Ramos (cell line): Measurements from ENCODE around the gene AMER2.
"Not testable (repeated sequence)": the region's sequence is repeated elsewhere in the genome, so short reads cannot be mapped to it uniquely, and the experiment has no call there.

Experiments used
- in situ Hi-C: fragments of 300-500 bp; cut with MboI; formaldehyde crosslinking; loops from one replicate; pipeline ENCODE4 v1.14.3; 2022; ENCODE audit warnings: low sequenced_read_pairs; ENCODE audit not compliant: unreplicated experiment

The AMER2 gene

GRCh38 chr13:25181597-25181996 is 9.5 kb upstream of the AMER2 start:
- in situ Hi-C loops, result no loop called here

DNA sequence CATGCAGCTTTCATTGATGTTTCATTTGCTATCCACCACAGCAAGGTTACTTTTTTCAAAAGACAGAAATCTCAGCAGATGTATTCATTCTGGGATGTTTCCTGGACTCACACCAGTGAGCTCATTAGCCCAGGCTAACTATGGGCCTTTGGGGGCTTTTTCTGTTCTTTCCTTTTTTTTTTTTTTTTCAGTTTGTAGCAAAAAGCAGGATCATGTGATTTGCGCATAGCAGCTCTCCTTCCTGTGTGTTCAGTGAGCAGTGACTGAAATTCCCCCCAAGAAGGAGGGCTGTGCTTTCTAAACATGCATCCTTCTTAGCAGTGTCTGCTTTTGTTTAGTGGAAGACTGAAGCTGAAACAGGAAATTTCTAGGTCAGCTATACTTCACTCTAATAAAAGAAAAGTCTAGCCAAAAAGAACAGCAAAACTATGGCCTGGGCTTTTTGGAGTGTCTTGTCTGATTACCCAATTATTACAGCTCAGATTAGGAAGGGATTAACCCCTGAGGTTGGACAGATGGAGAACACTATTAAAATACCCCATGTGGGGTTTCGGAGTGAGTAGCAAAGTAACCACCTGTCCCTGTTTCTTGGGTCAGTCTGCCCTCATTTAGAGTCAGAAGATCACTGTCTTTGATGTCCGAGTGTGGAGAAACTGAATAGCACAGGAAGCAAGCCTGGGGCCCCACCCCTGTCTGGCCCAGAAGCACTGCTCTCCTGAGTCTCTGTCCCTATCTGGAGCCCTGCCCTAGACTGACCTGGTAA is 8.9 kb upstream of the AMER2 start:
- in situ Hi-C loops, result no loop called here

DNA sequence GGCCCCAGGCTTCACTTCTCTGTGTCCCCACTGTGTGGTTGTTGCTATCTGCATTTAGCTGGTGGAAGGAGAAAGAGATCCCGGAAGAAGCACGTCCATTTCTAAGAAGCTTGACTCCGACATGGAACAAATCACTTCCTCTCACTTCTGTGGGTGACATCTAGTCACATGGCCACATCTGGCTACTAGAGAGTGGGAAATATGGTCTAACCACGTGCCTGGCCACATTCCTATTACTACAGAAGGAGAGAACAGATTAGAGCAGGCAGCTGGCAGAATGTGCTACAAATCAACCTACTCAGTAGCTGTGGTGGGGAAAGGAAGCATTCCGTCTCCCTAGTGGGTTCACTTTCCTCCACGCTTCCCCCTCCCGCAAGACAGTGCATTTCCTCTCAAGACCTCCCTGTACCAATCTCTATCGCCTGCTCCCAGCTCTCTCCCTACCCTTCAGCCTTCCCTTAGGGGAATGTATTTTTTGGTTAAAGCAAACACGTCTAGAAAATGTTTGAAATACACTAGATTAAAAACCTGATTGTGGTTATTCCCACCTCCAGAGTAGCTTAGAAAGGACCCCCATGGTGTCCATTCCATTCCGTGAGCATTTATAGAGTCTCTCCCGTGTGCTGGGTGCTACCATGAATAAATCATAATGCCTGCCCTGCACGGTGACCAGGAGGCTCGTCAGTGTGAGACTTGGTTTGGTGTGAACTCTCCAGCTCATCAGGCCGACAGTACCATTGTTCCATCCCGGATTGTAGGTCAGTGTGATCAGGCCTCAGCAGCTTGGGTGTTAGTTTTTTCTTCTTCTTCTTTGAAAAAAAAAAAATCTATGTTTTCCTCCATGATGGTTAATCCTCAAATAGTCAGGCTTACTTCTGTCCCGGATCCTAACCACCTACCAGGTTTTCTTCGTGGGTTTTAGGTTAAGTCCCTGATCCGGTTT is 8.0 kb upstream of the AMER2 start:
- in situ Hi-C loops, result no loop called here

DNA sequence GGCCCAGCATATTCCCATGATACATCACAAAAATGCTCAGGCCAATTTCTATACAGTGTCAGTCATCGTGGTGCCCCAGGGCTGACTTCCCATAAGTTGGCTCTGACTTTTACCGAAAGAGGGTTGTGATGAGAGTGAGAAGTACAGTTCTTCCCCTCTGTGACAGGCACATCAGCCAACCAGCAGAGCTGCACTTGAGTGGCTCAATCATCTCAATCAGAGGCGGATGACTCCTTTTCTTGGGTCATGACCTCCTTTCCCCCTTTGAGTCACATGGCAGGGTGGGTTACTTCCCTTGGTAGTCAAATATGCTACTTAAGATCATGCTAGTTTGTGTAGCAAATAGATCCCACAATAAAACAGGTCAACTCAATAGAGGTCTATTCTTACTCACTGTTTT is 6.9 kb upstream of the AMER2 start:
- in situ Hi-C loops, result no loop called here

DNA sequence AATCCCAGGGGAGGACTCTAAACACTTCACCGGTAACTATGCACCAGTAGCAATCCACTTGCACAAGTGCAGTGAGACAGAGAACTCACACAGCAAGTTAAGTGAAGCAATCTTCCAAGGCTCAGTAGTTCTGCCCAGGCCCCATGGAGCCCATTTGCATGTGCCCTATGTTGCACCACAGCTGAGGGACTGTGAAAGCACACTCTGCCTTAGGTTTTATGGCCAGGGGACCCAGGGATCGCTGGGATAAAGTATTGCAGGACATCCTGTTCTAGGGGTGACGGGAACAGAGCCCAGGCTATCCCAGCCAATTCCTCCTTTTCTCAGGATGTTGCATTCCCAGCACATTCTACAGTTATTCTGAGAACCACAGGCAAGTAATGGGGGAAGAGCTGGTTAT is 6.0 kb upstream of the AMER2 start:
- in situ Hi-C loops, result no loop called here

DNA sequence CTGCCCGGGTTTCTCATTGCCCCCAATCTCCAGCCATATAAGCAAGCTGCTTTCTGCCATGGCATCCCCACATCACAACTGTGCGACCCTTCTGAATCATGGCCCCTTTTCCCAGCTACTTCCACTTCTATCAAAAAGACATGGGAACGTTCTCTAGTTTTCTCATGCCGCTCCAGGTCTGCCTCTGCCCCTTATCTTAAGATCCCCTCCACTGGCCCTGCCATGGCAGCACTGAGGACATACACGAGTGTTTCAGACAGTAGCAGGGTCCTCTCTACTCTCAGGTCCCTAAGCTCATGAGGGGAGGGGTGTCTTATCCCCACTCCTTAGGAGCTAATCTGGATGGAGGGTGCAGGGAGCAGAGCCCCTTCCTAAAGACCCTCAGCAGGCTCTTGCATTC is 5.5 kb upstream of the AMER2 start:
- in situ Hi-C loops, result no loop called here

DNA sequence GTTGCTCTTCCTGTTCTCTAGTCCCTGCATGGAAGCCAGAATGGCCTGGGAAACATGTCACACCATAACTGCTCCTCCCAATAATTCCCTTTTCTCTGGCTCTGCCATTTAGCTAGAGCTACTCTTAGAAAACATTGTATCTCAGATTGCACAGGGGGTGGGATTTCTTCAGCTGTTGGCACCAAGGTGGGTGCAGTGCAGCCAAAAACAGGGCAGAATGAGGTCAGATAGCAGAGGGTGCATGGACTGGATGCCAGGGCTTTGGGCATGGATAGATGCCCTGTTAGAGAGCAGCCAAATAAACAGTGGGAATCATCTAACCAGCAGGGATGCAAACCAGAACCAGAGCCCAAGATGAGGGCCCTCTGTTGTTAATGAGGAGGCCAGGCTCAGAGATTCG is 4.9 kb upstream of the AMER2 start:
- in situ Hi-C loops, result no loop called here

DNA sequence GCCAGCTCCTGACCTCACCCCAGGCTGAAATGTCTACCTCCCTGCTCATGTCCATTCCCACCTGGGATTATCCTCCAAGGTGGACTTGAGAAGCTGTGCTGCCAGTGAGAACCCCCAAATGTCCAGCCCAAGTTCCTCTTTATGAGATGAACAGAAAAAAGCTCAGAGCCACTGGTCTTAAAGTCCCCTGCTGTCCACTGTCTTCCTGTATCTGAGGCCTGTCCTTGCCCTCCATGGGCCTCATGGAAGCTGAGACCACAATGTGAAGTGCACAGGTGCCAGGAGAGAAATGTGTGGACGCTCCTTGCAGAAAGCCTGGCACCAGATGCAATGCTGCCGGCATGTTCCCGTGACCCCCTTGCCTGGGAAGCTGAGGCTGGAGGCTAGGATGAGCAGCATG is 3.3 kb upstream of the AMER2 start:
- in situ Hi-C loops, result no loop called here

GRCh38 chr13:25175026-25175425 is 2.9 kb upstream of the AMER2 start:
- in situ Hi-C loops, result no loop called here

- in situ Hi-C loops, result no loop called here
Measured at GRCh38 chr13:25174304-25174703, 2.2 kb upstream of the AMER2 start.

GRCh38 chr13:25172303-25172630 is 179 bp upstream of the AMER2 start:
- in situ Hi-C loops, result no loop called here

- in situ Hi-C loops, result no loop called here
Measured at GRCh38 chr13:25171170-25171516, 945 bp downstream of the AMER2 start.

DNA sequence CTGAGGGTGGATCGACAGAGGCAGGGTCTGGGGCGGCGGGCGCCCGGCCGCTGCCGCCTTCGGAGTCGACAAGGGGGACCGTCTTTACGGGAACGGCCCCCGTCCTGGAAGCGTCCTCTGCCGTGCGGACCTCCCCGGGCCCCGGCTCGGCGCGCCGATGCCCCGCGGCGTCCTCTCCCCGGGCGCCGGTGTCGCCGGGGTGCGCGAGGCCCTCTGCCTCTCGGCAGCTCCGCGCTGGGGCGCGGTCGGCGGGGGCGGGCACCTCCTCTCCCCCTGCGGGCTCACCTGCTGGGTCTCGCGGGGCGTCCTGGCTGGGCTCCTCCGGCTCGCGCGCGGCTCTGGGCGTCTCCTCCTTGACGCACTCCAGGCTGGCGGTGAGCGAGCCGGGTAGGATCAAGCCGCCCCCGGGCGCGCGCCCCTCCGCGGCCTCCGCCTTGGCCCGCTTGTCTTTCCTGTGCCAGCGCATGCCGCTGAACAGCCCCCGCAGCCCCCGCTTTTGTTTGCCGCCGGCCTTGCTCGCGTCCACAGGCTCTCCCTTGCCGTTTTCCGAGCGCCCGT is 1.5 kb downstream of the AMER2 start:
- in situ Hi-C loops, result no loop called here

GRCh38 chr13:25169951-25170553 is 2.0 kb downstream of the AMER2 start:
- in situ Hi-C loops, result no loop called here

GRCh38 chr13:25169356-25169755 is 2.7 kb downstream of the AMER2 start:
- in situ Hi-C loops, result no loop called here

DNA sequence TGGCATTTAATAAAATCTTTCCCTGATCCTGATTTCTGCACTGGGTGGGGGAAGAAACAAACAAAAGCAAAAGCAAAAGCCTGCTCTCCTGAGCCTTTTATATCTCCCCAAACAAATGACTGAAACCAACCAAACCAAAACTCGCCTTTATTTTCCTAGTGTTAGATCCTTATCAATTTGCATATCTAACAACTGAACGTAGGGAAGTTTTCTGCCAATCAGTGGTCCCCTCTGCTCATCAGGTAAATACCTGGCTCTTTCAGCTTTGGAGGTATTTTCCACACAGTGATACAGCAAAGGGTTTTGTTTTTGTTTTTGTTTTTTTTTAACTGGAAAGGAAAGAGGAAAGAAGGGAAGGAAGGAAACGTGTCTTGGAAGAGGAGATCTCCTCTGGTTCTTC is 3.3 kb downstream of the AMER2 start:
- in situ Hi-C loops, result no loop called here

DNA sequence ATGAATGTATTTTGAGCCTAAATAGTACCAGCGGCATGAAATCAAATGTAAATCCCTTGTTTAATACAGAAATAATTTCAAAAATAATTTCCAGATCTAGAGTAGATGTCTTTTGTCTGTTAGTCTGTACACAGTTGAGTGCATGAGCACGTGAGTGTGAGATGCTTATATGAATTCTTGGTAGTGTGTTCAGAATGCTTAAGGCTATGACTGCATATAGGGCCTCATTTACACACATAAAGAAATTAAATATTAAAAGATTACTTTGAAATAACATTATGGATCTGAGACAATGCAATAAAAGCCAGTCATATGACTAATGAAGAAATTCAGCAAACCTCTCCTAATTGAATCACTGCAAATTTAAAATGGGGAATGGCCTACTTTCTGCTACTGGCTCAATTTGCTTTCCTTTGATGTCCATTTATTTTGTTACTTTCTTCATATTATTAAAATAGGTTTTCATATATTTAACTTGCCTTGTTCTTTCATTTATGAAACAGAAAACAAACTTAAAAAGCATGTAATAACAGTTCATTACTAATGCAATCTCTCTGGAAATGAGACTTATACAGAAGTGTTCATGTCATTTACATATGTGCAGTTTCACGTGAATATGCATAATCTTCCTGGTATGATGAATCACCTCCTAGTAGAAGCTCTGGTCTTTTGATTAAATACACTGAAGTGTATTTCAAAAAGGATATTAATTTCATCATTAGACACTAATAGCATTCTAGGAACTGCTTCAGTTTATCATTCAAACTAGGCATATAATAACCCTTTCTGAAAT is 4.5 kb downstream of the AMER2 start:
- in situ Hi-C loops, result no loop called here

- in situ Hi-C loops, result no loop called here
Measured at GRCh38 chr13:25166306-25166705, 5.8 kb downstream of the AMER2 start.

- in situ Hi-C loops, result no loop called here
Measured at GRCh38 chr13:25165663-25166062, 6.4 kb downstream of the AMER2 start.

GRCh38 chr13:25165163-25165562 is 6.9 kb downstream of the AMER2 start:
- in situ Hi-C loops, result not testable (repeated sequence)
